Left lung (tissue), 10 donors: ENCODE measurements around the gene CADM1. TPM values are rescaled to one million over a fixed set of nuclear protein-coding genes. Genes with fewer than 3 reads are reported as not detected.

Experiments used
- ATAC-seq: fragments of 200-7000 bp; cut with Tn5 transposase; one replicate; pipeline ENCODE4 v1.9.1; 2020; ENCODE audit warnings: moderate library complexity
- DNase-seq, 4 donors: peaks; one replicate each; pipeline ENCODE4 v3.0.0-alpha.2; 2013 to 2020
- H3K27ac ChIP-seq, 2 donors: fragments of 200-600 bp; sonication (generic) in 1 of 2; one replicate each; pipeline versions ENCODE4 v1.5.0 to v1.8.0; 2020 to 2021
- H3K27me3 ChIP-seq, 2 donors: fragments of 200-600 bp; sonication (generic) in 1 of 2; one replicate each; pipeline versions ENCODE4 v1.5.0 to v1.8.0; 2020 to 2021
- H3K36me3 ChIP-seq, 2 donors: fragments of 200-600 bp; sonication (generic) in 1 of 2; one replicate each; pipeline versions ENCODE4 v1.5.0 to v1.8.0; 2020 to 2021
- H3K4me1 ChIP-seq, 2 donors: fragments of 200-600 bp; one replicate each; pipeline ENCODE4 v1.8.0; 2021
- H3K4me3 ChIP-seq, 2 donors: fragments of 200-600 bp; sonication (generic) in 1 of 2; one replicate each; pipeline versions ENCODE4 v1.5.0 to v1.8.0; 2020 to 2021; ENCODE audit warnings: mild to moderate bottlenecking in 1 of 2
- H3K9me3 ChIP-seq, 2 donors: fragments of 200-600 bp; sonication (generic) in 1 of 2; one replicate each; pipeline versions ENCODE4 v1.5.0 to v1.8.0; 2020 to 2021
- intact Hi-C, 2 donors: fragments of 100-400 bp; cut with DNase I; formaldehyde crosslinking; loops; one replicate each; pipeline versions ENCODE4 v1.11.2 to v1.14.2; 2022
- polyA plus RNA-seq, 6 donors: library from polyadenylated mRNA; unstranded; fragments of 120-200 nt; gene quantifications; one replicate each; pipeline ENCODE4 v1.2.1, GENCODE V29; 2013; ENCODE audit not compliant: insufficient read length in 6 of 6
- total RNA-seq, 2 donors: library from RNA; stranded (reverse); fragmentation: NEBNext Ultra II Directional; extraction: Animal tissue kit (Norgen Biotek cat#: 25700); gene quantifications; one replicate each; pipeline ENCODE4 v1.2.1, GENCODE V29; 2021
- TF ChIP-seq, protein P1 (sequence below), 2 donors: fragments of 200-600 bp; sonication (generic) in 1 of 2; IDR thresholded peaks; one replicate each; pipeline versions ENCODE4 v1.5.0 to v1.8.0; 2021; ENCODE audit warnings: antibody characterized with exemption in 2 of 2
- donor health status: DM: no; HTN: yes; CAD: no.
- donor health status: DM: no; HTN: no; CAD: no.

Gene CADM1
- total and polyA plus RNA-seq, 8 donors, result 105 to 307 (median 156) TPM

DNA sequence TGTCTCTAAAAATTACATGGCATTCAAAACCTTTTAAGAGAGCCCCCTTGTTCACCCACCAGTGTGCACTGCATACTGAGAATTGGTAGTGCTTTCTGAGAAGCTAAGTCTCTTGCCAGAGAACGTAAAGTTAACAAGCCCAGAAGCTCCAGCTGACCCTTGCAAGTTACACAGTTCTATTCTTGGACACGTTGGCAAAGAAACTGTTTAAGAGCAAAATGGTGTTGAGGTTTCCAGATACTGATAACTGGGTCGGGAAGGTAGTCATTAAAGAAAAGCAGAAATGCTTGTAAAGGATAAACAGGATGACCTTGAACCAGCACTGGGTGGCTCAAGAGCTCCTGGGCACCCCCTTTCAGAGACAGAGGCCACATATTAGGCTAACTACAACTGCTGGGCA is 284.8 kb downstream of the CADM1 start:
- Histone ChIP-seq H3K27ac (no peak overlapping the region), H3K27me3 (no peaks in the 10 kb centered on the region), H3K4me3 (no peak overlapping the region), H3K9me3 (no peaks in the 10 kb centered on the region), H3K4me1 (peaks cover 0 to 3% of the 10 kb centered on the region in 2 donors), H3K36me3 (no peaks in the 10 kb centered on the region)
- no peak for DNase-seq
- intact Hi-C loops, result no loop called here
- no peak for ATAC-seq
- TF ChIP-seq, protein P1, sequence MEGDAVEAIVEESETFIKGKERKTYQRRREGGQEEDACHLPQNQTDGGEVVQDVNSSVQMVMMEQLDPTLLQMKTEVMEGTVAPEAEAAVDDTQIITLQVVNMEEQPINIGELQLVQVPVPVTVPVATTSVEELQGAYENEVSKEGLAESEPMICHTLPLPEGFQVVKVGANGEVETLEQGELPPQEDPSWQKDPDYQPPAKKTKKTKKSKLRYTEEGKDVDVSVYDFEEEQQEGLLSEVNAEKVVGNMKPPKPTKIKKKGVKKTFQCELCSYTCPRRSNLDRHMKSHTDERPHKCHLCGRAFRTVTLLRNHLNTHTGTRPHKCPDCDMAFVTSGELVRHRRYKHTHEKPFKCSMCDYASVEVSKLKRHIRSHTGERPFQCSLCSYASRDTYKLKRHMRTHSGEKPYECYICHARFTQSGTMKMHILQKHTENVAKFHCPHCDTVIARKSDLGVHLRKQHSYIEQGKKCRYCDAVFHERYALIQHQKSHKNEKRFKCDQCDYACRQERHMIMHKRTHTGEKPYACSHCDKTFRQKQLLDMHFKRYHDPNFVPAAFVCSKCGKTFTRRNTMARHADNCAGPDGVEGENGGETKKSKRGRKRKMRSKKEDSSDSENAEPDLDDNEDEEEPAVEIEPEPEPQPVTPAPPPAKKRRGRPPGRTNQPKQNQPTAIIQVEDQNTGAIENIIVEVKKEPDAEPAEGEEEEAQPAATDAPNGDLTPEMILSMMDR (IDR thresholded peaks at IDR 0.05), result no peak

DNA sequence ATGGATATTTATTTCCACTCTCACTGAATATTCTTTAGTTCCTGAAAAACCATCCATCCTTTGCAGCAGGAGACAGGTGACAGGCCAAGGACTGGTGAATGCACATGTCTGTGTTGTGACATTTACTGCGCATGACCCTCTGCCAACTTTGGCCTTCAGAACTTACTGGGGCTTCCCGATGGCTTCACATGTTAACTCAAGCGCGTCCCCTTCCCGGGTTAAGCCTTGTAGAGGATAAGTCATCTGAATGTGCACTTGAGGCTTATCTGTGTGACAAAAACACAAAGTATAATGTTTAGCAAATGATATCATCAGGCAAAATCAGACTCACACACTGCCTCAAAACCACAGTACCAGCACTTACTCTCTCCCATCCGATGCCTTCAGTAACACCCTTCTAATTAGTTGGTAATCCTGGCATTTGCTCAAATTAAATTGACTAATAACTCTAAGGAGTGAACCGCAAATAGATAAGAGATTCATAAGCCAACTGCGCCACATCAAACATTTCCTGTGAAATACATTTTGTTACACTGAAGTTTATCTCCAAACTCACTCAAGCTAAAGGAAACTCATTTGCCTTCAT is 286.4 kb downstream of the CADM1 start:
- Histone ChIP-seq H3K4me3 (no peak overlapping the region), H3K36me3 (no peaks in the 10 kb centered on the region), H3K4me1 (no peaks in the 10 kb centered on the region), H3K9me3 (no peaks in the 10 kb centered on the region), H3K27ac (no peak overlapping the region), H3K27me3 (no peaks in the 10 kb centered on the region)
- no peak for ATAC-seq
- no peak for DNase-seq
- intact Hi-C loops, result no loop called here
- TF ChIP-seq, protein P1 (IDR thresholded peaks at IDR 0.05), result no peak

DNA sequence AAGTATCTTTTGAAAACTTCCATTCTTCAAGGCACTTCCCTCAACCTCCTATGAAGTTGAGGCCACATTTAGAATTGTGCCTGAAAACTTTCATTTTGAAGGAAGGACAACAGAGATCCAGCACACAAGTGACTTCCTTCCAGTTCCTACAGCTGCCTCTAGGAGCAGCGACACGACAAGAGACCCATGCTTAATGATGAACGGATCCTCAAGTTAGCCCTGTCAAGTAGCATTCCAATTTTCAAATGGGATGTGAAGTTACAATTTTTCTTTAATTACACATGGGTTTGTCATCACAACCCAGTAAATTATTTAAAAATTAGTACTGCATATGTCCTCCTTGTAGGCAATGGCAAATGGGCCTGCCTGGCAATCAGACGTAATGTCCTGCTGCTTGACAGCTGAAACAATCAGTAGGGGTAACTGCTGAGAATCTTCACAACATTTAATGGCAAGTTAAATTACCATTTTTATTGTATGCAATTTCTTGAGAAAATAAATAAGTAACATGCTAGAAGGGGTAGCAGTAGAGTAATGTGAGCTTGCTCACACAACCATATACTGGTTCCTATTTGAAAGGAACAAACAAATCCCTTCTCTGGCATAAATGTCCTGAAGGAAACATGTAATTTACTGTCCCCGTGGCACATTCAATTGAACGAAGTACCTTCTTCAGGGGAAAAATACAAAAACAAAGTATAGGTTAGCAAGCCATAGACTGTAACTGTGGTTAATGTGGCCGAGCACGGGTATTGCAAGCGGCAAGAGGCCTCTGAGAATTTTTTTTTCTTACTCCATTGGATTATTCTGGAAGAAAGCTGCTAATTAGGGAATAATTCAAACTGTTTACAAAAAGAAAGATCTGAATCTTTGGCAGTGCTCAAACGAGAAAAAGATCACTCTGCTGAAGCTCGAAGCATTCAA is 288.3 kb downstream of the CADM1 start:
- no peaks in the 10 kb centered on the region for H3K4me1 ChIP-seq
- ATAC-seq (no peak), DNase-seq (no peak)
- intact Hi-C loops, result no loop called here
- no peaks in the 10 kb centered on the region for H3K9me3 ChIP-seq
- no peaks in the 10 kb centered on the region for H3K36me3 ChIP-seq
- H3K27ac ChIP-seq, result no peak overlapping the region
- no peak overlapping the region for H3K4me3 ChIP-seq
- H3K27me3 ChIP-seq, result no peaks in the 10 kb centered on the region
- TF ChIP-seq, protein P1 (IDR thresholded peaks at IDR 0.05), result peak in 1 of 2 donors; percentile 2

DNA sequence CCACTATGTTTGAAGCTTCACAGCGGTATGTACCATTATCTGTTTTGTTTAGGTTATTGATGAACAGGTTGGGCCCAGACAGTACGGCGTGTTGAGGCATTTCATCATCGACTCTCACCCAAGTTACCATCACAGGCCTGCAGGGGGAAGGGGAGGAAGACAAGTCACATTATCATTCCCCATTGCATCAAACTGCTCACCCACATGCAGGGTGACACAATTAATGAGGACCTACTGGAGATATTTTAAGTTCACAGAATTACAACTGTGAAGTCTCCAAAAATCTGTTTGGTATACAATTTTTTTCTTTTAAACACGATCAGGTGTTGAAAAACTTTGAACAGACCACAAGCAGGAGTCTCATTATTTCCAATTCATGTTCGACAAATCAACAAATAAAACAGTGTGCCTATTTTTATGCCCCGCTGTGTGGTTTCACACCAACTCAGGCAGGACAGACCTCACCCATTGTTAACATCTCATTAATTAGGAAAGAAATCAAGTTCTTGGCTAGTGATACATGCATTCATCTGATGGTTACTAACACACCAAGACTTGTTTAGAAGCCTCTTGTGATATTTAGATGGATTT is 289.5 kb downstream of the CADM1 start:
- Histone ChIP-seq H3K36me3 (no peaks in the 10 kb centered on the region), H3K27ac (no peak overlapping the region), H3K4me1 (no peaks in the 10 kb centered on the region), H3K4me3 (no peak overlapping the region), H3K27me3 (no peaks in the 10 kb centered on the region), H3K9me3 (no peaks in the 10 kb centered on the region)
- TF ChIP-seq, protein P1 (IDR thresholded peaks at IDR 0.05), result no peak
- DNase-seq, result no peak
- intact Hi-C loops, result no loop called here
- no peak for ATAC-seq

DNA sequence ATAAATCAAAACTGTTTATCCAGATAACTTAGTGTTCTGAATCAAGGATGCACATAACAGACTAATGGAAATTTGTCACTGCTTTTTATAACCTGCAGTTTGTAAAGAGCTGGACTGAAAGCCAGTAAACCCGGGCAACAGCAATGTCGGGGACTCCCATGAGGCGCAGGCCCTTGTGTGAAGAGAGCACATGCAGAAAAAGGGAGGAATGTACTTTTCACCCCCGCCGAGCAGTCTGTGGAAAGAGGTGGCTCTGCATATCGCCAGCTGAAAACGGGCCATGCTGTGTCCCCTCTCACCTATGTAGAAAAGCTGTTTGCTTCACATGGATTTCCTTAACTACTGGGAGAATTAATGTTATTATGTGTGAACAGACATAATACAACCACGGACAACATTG is 291.2 kb downstream of the CADM1 start:
- ATAC-seq (no peak), DNase-seq (no peak)
- Histone ChIP-seq H3K9me3 (no peaks in the 10 kb centered on the region), H3K36me3 (no peaks in the 10 kb centered on the region), H3K27ac (no peak overlapping the region), H3K4me3 (no peak overlapping the region), H3K4me1 (no peaks in the 10 kb centered on the region), H3K27me3 (no peaks in the 10 kb centered on the region)
- intact Hi-C loops, result no loop called here
- TF ChIP-seq, protein P1 (IDR thresholded peaks at IDR 0.05), result no peak
